A673 (cell line): ENCODE measurements around the gene CDON.
"Not testable (repeated sequence)": the region's sequence is repeated elsewhere in the genome, so short reads cannot be mapped to it uniquely, and the experiment has no call there.

Experiments used
- CTCF ChIP-seq: fragments of 300-800, 200-600 bp; sonication (generic); conservative IDR thresholded peaks from 2 replicates; pipeline ENCODE4 v1.5.1; 2017; ENCODE audit warnings: low read depth, mild to moderate bottlenecking, antibody characterized with exemption, low read length, moderate library complexity, mixed read lengths
- EZH2 ChIP-seq: fragments of 200-600 bp; sonication (generic); IDR thresholded peaks from 2 replicates; pipeline ENCODE4 v1.6.1; 2017; ENCODE audit warnings: borderline replicate concordance, low read depth, mild to moderate bottlenecking, mixed read lengths, antibody characterized with exemption, low read length; ENCODE audit not compliant: poor library complexity, severe bottlenecking

- not testable (repeated sequence) for TF ChIP-seq CTCF, EZH2
These were observed 76.7 kb downstream of the CDON start for GRCh38 chr11:125985956-125986355.
